RPMI7951 (cell line): ENCODE results near the gene TXNDC5. TPM values are rescaled to one million over a fixed set of nuclear protein-coding genes. Genes with fewer than 3 reads are reported as not detected.

ENCODE experiments used
- DNase-seq: peaks from one replicate; pipeline ENCODE4 v3.0.0-alpha.2; 2012; ENCODE audit warnings: low read depth
- total RNA-seq: library from RNA; depleted of rRNA; stranded (reverse); fragments of >200 nt; shearing (Covaris generic); gene quantifications from 2 replicates; pipeline ENCODE4 v1.2.3, GENCODE V29; 2014; rRNA removed

Gene TXNDC5
- 390 and 442 TPM in 2 replicates for total RNA-seq

DNA sequence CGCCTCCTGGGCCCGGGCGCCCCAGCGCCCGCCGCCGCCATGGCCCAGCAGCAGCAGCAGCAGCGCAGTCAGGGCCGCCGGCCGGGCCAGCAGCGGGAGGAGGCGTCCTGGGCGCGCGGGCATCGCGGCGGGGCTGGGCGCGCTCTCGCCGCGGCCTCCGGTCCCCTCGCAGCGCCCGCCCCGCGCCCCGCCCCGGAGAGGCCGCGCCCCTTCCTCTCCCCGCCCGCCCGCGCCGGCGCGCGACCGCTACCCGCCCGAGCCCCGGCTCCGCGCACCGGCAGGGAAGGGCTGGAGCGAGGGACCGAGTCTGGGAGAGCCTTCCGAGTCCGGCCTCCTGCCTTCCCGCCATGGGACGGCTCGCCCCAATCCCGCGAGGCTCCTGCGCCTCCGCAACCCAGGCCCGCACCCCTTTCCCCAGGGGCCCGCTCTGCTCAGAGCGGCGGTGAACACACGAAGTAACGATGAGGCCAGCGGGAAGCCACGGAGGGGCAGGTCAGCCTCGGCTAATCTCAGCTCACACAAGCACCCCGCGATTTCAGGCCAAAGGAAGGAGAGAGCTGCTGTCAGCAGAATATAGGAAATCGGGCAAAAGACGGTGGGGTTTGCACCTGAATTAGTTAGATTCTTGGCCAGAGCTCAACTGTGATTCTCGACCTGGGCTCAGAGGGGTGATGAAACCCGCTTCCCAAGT, at the start of gene TXNDC5:
Gene TXNDC5 (minus strand): TSS at position 135 of the 691 bp plus-strand sequence. CDS start 12 bp downstream, at position 123.
- DNase-seq, result peak; percentile 73

DNA sequence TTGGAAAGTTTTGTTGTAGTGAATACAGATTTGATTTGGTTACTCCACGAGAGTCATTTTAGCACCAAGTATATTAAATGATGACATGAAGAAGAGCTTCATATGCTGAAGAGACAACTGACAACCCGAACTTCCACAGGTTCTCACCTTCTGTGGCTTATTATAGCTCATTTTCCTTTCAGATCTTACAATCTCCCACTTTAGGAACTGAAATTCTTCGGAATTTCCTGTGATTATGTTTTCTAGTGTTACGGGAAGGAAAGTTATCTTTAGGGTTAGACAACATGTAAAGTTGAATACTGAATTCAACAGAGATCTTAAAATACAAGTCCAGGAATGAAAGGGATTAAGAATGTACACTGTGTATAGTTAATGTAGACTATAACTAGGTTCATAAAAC, 49.6 kb upstream of the TXNDC5 start:
- DNase-seq, result no peak

DNA sequence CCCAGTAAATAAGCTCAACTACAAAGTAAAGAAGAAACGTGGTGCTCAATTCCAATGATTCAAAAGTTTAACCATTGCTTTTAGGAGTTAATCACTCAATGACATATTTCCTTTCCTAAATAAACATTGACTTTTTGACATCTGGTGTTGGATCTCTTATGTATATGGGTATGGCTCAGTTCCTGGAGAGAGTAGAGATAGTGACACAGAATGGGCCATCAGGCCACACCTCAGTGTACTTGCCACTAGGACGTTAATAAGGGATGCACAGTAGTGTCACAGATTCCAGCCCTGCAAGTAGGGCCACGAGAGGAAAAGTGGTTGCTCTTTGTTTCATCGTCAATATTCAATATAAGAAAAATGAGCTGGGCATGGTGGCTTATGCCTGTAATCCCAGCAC, 48.9 kb upstream of the TXNDC5 start:
- DNase-seq, result no peak

DNA sequence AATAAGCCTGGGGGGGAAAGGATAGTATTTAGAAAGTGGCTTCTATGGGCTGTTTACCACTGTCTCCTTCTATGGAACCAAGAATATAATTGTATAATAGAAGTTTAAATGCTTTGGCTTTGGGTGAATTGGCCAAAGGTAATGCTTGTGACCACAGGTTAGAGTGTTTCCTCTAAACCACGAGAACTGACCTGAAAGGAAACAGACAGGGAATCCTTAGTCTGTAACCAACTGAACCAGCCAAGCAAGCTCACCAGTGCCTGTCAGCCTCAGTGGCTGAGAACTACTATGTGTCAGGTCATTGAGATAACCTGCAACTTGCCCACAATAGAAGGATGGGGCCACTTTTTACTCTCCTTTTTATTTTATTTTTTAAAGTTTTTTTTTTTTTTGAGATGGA, 47.9 kb upstream of the TXNDC5 start:
- DNase-seq, result no peak

DNA sequence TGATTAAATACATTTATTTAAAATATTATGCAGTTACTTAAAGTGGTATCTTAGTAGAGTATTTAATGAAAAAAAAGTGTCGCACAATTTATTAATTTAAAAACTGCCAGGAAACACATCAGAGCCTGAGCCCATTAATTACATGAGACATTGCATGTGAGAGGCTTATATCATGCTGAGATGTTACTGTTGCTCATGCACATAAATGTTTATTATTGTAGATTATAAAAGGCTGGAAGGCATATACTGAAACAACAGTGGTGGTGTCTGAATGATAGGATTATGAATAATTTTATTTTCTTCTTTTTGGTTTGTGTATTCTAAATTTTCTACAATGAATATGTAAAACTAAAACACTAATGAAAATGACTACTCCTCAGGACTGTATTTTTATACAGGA, 45.7 kb upstream of the TXNDC5 start:
- no peak for DNase-seq

DNA sequence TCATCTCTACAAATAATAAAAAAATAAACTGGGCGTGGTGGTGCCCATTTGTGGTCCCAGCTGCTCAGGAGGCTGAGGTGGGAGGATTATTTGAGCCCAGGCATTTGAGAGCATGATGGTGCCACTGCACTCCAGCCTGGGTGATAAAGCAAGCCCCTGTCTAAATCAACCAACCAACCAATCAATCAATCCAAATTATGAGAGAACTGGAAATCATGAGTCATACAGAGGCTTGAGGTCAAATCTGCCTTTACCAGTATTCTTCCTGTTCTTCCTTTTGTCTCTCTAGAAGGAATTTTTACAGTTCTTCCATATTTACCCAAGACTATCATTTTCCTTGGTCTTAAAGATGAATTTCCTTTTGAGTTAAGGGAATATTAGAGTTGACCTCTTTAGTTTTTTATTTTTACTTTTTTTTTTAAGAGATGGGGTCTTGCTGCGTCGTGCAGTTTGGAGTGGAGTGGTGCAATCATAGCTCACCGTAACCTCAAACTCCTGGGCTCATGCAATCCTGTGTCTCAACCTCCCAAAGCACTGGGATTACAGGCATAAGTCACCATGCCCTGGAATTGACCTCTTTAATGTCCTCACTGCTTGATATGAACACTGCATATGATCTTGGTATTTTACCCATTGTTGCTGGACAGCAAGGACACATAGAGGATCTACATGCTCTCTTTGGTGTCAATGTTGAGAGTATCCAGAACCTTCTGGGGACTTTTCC, 44.1 kb upstream of the TXNDC5 start:
- peak; percentile 61 for DNase-seq

DNA sequence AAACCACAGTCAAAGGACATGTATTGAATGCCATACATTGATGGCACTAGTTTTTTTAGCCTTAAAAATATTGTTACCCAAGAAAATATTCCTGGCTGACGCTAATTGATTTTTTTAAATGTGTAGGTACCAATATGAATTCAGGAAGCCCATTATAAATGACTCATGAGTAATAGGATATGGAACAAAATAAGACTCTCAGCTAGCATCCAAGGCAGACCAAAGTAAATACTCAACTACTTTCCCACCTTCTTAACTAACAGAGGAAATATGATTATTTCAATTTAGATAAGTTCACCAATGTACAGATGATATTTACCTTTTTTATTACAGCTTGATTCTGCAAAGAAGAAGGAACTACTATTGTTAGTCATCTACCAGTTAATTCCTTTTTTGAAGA, 43.2 kb upstream of the TXNDC5 start:
- DNase-seq, result no peak

DNA sequence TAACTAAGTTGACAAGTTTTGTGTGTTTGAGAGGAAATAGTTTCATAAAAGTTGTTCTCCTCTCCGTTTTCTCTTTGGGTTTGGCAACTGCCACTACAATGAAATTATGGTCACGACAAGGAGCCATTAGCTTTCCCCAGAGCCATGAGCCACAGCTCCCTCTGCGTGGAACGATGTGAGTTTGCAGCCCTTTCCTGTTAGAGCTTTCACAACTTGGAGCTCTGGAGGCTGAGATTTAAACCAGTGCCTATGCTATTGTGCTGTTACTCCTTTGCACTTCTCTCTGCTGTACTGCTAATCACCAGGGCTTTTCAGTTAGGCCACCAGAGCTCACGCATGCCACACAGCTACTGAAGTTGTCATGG, 29.3 kb upstream of the TXNDC5 start:
- DNase-seq, result no peak

DNA sequence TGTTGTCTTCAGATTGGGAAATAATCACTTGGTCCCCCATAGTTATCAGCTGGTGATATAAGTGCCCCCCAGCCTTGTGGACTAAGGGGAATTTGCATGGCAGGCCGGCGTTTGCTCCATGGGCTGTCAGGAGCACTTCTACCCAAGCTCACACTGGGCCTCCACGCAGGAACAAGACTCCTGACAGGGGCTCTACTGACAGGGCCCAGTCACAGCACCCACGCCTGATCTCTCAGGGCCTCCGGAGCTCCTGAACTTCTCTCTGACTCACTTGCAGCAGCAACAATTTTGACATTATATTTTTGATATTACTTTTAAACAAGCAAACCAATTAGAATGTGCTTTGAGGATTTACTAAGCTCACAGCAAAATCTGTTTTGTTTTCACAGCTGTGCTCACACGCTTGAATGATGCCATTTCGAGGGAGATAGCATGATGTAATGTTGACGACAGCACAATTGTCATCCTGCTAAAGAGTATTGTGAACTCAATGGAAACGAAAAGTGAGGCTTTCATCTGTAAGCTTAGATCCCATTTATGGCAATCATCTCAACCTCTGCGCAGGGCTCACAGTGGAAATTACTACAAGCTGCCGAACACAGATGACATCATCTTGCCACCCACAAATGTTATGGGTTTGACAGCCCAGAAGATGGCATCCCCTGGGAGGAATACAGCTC, 28.7 kb upstream of the TXNDC5 start:
- DNase-seq, result no peak

DNA sequence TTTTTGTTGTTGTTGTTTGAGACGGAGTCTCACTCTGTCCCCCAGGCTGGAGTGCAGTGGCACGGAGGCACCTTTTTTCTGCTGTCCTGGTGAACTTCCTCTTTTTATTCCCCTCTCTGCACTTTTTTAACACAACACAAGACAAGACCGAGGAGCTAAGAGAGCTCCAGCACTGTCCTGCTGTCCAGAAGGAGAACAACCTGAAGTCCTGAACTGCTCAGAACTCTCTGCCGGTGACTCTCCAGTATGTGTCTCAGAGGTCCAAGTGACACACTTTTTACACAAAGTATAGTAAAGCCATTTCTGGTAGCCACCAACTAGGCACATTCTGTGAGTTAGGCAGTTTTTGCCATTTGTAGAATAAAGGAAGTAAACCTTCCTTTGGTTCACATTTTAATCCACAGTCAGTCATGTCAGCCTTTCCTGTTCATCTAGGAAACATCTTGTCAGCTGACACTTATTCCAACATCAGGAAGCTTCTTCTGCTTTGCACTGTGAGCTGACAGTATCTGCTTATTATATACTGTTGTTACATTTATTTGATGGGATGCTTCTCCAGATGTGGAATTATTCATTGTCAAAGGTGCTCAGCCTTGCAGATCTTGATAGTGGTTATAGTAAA, 28.1 kb upstream of the TXNDC5 start:
- DNase-seq, result no peak

DNA sequence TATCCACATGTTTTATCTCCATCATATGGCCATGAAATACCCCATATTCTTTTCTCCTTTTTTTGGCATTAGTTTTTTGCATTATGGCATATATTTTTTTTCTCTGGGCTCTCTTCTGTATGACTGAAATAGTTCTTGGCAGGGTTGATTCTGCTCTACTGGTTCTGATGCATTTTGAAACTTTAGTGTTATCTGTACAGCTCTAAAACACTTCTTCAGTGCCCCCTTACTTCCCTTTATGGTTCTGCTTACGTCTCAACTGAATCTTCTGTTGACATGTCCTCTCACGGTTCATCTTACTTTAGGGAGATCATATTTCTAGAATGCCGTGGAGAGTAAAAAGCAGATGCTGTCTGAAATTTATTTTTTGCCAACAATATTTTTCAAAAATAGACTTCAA, 23.2 kb upstream of the TXNDC5 start:
- no peak for DNase-seq

DNA sequence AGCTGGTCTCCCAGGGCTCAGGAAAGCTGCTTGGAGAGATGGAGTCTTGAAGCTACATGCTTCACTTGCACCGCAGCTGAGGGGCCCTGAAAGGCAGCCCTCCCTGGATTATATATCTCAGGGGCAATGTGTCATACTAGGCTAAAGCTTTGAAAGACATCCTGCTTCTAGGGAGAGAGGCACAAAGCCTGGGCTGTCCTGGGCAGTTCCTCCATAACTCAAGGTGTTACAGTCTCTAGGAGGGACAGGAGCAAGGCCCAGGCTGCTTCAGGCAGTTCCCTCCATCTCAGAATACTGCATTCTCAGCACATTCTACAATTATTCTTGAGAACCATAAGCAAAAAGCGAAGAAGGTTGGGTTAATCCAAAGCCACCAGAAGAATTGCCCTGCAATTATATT, 22.0 kb upstream of the TXNDC5 start:
- no peak for DNase-seq

DNA sequence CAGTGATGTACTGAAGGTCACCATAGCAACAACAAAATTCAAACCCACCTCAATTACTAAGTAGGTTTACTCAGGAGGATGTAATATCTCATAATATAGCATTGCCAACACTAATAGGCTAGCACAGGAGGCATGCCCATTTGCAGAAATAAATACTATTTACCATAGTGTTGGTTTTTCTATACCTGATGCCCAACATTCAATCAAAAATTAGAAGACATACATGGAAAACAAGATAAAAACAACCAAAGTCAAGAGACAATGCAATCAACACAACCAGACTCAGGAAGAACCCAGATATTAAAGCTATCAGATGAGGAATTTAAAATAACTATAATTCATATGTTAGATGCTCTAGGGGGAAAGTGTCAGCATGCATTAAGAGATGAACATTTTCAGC, 14.3 kb upstream of the TXNDC5 start:
- DNase-seq, result no peak

DNA sequence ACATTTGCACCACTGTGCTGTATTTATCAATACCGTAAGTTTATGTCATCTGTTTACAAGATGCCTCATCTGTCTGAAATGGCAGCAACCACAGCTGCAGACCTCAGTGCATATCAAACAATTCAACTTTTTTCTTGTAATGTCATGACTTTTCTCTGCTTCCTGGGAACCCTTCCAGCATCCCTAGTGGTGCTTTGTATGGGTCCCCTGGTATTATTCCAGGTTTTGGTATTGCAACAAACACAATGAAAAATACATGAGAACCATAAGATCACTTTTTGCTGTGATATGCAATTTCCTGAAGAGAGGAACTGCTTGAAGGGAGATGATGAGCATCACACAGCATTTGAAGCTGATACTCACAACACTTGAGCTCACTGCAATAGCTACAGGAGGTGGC, 12.0 kb upstream of the TXNDC5 start:
- no peak for DNase-seq

DNA sequence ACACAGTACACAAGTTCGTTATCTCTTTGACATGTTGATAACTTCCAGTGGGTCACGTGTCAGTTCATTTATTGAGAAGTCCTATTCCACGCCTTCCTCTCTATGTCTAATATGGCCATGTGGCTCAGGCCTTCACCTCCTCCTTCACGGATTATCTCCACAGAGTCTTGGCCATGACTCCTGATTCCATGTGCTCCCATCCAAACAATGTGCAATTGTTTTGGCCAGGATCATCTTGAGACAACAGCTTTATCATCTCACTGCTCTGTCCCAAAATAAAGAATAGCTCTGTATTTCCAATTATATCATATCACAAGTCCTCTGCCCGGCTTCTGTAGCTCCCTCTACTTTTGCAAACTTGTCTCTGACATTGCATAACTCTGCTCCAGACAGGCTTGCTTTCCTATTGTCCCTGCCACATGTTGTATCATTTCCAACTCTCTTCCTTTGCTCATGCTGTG, 11.1 kb upstream of the TXNDC5 start:
- no peak for DNase-seq

DNA sequence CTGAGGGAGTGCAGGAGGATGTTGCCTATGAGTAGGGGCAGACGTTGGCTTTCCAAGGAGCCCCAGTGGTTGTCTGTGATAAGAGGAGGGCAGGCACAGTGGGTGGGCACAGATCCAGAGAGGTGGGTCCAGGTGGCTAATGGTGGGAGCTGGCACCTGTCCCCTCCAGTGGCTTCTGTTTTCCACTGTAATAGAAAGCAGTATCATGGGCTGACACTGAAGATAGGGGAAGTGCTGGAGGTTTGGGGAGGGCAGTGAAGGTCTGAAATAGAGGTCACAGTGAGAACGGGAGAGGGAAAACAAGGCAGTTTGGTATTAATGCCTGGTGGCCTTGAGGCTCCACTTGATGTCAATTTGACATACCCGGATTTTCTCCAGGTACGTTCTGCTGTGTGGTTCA, 10.5 kb upstream of the TXNDC5 start:
- no peak for DNase-seq

DNA sequence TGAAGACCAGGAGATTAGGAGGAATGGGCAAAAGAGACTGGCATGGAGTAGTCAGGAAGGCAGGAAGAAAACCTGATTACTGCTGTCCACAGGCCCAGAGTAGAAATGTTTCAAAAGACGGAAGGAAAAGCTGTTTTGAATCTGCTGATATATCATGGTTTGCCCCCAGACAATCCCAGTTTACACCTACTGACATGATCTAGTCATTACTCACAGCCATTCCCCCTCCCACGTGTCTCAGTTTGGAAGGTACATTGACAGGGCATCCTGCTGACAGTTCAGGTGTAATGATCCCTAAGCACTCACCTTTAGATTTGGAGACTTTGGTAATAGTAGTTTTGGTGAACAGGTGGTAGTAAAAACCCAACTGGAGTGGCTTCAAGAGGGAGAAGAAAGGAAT, 9.8 kb upstream of the TXNDC5 start:
- DNase-seq, result no peak

DNA sequence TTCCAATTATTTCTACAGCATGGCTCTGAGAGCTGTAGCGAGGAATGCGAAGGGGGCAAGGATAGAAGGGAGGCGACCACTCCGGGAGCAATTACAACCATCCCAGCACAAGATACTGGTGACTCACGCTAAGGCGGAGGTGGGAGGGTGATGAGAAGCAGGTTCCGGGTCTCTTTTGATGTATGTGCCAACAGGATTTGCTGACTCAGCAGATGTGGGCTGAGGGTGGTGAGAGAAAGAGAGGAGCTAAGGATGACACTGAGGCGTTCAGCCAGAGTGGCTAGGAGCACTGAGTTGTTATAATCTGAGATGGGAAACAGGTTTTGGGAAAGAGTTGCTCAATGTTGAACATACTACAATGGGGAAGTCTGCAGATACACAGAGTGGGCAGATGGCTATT, 9.3 kb upstream of the TXNDC5 start:
- peak; percentile 66 for DNase-seq

DNA sequence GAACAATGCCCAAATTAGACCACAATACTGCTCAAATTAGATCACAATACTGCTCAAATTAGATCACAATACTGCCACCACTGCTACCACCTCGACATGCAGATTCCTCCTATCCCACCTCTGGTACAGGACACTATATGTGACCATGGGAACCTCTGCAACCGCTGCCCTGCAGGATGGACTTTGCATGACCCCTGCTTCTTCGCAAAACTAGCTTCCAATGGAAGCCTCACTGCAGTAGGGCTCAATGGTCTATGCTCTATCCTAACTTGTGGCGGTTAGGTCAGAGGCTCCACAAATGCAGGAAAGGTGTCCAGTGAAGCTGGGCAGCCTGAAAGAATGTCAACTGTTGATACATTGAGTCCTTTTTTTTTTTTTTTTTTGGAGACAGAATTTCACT, 7.8 kb upstream of the TXNDC5 start:
- no peak for DNase-seq

DNA sequence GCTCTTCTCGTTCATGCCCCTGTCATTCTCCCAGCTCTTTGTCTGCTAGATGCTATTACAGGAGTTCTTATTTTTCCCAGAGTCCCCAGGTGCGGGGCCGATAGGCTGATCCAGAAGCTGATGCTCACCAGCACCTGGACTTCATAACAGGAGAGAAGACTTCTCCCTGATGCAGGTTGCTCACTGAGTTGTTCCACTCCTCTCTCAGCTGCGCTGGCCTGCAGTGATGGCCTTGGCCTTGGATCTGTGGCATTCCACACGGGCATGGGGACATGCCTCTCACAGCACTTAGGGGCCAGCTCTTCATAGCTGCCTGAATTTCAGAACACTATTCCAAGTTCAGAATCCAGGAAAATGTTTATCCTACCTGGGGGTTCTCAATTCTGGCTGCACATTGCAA, 7.1 kb upstream of the TXNDC5 start:
- DNase-seq, result no peak

DNA sequence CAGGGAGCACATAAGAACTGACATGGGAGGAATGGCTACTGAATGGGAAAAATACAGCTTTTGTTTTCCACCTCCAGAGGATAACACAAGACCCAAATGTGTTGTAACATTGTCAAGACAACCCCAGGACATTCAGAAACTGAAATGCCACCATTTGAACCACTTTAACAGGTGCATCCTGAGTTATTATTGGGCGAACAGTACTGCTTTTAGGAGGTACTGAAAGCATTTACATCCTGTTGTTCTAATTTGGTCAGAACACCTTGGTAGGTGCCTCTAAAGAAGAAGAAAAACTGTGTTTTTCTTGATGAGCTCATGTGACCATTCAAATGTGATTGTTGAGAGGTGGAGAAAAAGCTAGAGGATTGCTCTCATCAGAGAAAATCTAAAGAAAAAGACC, 6.4 kb upstream of the TXNDC5 start:
- DNase-seq, result no peak

DNA sequence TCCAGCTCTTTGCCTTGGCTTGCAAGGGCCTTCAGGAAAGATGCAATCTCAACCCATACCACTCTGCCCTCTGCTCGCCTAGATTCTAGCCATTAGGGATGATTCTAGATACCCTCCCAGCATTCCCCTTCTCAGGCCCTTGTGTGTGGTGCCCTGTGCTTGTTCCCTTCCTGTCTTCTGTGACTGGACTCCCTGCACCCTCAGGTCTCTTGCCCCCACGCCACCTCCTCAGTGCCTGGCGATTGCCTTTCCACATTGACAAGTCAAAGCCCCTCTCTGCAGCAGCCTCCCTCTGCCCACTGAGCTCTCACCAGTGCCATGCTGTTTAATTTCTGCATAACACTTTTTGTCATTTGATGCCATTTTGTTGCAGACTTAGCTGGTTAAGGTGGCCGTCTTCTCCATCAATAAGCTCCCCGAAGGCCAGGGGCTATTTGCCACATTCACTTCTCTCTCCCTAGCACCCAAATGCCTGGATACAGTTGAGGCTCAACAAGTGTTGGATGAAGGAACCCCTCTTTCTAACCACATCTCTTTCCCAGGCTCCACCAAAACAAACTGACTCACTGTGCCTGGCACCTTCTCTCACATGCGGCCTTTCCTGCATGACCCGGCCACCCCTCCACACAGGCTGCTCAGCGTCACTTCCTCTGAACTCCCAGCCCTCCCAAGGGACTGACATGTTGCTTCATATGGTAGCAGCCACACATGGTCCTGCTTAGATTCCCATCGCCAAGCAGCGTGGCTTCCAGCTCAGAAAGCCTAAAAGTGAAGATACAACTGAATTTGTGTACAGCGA, 4.6 kb upstream of the TXNDC5 start:
- peak; percentile 64 for DNase-seq
